Measurements from ENCODE around the gene CLOCK.

DNA sequence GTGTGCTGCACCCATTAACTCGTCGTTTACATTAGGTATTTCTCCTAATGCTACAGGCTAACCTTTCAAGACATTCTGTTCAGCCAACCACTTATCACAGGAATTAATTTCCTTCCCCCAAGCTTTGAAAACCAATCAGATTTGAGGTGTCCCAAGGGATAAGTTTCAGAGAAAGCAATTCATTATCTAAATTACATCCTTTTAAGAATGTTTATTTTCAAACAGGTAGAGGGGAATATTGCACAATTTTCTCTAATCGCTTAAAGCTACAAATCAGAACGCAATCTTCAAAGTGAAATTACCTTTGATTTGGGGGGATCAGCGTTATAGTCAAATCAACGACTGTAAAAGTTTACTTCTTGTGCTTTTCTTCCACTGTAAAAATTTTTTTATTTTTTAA, 1.6 kb downstream of the CLOCK start:
- TF ChIP-seq, protein P1, sequence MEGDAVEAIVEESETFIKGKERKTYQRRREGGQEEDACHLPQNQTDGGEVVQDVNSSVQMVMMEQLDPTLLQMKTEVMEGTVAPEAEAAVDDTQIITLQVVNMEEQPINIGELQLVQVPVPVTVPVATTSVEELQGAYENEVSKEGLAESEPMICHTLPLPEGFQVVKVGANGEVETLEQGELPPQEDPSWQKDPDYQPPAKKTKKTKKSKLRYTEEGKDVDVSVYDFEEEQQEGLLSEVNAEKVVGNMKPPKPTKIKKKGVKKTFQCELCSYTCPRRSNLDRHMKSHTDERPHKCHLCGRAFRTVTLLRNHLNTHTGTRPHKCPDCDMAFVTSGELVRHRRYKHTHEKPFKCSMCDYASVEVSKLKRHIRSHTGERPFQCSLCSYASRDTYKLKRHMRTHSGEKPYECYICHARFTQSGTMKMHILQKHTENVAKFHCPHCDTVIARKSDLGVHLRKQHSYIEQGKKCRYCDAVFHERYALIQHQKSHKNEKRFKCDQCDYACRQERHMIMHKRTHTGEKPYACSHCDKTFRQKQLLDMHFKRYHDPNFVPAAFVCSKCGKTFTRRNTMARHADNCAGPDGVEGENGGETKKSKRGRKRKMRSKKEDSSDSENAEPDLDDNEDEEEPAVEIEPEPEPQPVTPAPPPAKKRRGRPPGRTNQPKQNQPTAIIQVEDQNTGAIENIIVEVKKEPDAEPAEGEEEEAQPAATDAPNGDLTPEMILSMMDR (IDR thresholded peaks at IDR 0.05; ENCODE audit: poor library complexity): no peak
- TF ChIP-seq EZH2 (IDR thresholded peaks at IDR 0.05; ENCODE audit: borderline replicate concordance): no peak
- TF ChIP-seq EZH2phosphoT487 (IDR thresholded peaks at IDR 0.05; ENCODE audit: low read depth, severe bottlenecking, unreplicated experiment): no peak
